ENCODE data around the gene SHISA6. TPM values are rescaled to one million over a fixed set of nuclear protein-coding genes. Genes with fewer than 3 reads are reported as not detected.

The SHISA6 gene
- total RNA-seq (2021) = 1.9 and 2.9 TPM in 2 replicates
- long read RNA-seq, partial matches to known transcripts = 0 of 1 reads
- long read RNA-seq, other reads (novel, unspliced or antisense) = 1 of 1 reads

DNA sequence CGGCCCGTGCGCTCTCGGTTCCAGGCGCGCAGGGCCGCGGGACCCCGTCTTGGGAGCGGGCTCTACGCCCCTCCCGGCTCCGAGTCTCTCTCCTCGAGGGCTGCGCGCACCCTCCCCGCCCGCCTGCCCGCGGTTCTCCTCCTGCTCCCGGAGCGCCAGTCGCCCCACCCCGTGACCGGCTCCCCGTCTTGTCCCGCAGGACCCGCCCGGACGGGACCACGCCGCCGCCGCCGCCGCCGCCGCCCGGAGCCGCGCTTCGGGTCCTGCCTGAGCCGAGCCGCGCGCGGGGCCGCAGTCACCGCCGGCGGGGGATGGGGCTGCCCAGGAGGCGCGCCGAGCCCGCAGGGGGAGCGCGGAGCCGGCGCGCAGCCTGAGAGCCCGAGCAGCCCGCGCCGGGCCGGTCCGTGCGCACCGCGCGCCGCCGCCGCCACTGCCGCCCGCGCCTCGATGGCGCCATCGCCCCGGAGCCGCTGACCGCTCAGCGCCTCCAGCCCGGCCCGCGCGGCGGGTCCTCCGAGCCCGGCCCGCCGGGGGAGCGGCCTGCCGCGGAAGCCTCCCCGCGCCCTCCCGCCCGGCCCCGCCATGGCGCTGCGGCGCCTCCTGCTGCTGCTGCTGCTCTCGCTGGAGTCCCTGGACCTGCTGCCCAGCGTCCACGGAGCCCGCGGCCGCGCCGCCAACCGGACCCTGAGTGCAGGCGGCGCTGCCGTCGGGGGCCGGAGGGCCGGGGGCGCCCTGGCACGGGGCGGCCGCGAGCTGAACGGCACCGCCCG lies at the start of gene SHISA6:
Gene SHISA6, plus strand, starts transcription at position 373 of the 770 bp plus-strand sequence.
- H4K20me1 ChIP-seq (ENCODE audit: control insufficient read depth, insufficient read depth, insufficient read length) = peaks cover 4% of the 10 kb centered on the region
- no peak within 1 kb of the TSS for H3T11ph ChIP-seq (ENCODE audit: low read length)
- no peak within 1 kb of the TSS for H3K56ac ChIP-seq (ENCODE audit: insufficient read length, low read depth, low read length)
- peak within 1 kb of the TSS; percentile 32 for H3K4me2 ChIP-seq (ENCODE audit: insufficient read depth, insufficient read length, low read length)
- Mint-ChIP-seq H3K4me1 (peaks cover 41 to 44% of the 10 kb centered on the region in 2 experiments), H3K36me3 (ENCODE audit: insufficient read depth in 1 of 3, low read depth in 3 of 3) (peaks cover 0 to 2% (median 0%) of the 10 kb centered on the region in 3 experiments; a peak in 2 of 7 replicates), H3K27ac (no peak within 1 kb of the TSS; a peak in 1 of 7 replicates), H3K9me3 (peaks cover 0 to 2% of the 10 kb centered on the region in 2 experiments; a peak in 1 of 5 replicates), H3K4me3 (peak within 1 kb of the TSS; percentile 52 to 78), H3K27me3 (ENCODE audit: low read depth) (peaks cover 76% of the 10 kb centered on the region)
- H3K9me3 ChIP-seq (ENCODE audit: control insufficient read depth, low read depth, low read length) = no peaks in the 10 kb centered on the region
- peaks cover 24% of the 10 kb centered on the region for H3K27me3 ChIP-seq (ENCODE audit: insufficient read depth, low read length)
- no peak within 1 kb of the TSS for H3K27ac ChIP-seq (ENCODE audit: insufficient read length, low read depth, low read length)
- no peaks in the 10 kb centered on the region for H3K23me2 ChIP-seq (ENCODE audit: insufficient read length, low read depth, low read length, poor library complexity, severe bottlenecking)
- peak within 1 kb of the TSS; percentile 71; the same call in 1 of the 2 replicates for H3K14ac ChIP-seq (ENCODE audit: insufficient read depth, low read length)
- H3K9ac ChIP-seq (ENCODE audit: extremely low read depth, insufficient read length, low read length) = no peak within 1 kb of the TSS
- no peak within 1 kb of the TSS for H2BK5ac ChIP-seq (ENCODE audit: insufficient read length, low read length)
- no CpG with 5 or more reads among the region's 126 CpGs for WGBS (ENCODE audit: extremely low coverage, insufficient read length, low lambda C conversion rate)
- no peaks in the 10 kb centered on the region for H3K79me2 ChIP-seq (ENCODE audit: insufficient read depth, low read length)
- H2BK20ac ChIP-seq (ENCODE audit: low read depth, low read length, poor library complexity, severe bottlenecking) = no peak within 1 kb of the TSS
- no peak within 1 kb of the TSS for H4K8ac ChIP-seq (replicated peaks; ENCODE audit: insufficient read length, low read depth, low read length)
- no peak within 1 kb of the TSS for H2BK12ac ChIP-seq (ENCODE audit: insufficient read length, low read depth, low read length)
- H2AFZ ChIP-seq (ENCODE audit: low read length) = no peak within 1 kb of the TSS
- H3K79me1 ChIP-seq (ENCODE audit: insufficient read depth, low read depth, low read length, poor library complexity, severe bottlenecking) = no peaks in the 10 kb centered on the region
- no peak within 1 kb of the TSS for H3K23ac ChIP-seq (ENCODE audit: insufficient read length, low read depth, low read length)
- no peak within 1 kb of the TSS for H4K91ac ChIP-seq (ENCODE audit: insufficient read length, low read depth, low read length)
- H2AK5ac ChIP-seq (ENCODE audit: insufficient read length, low read length) = no peak within 1 kb of the TSS
- H2BK15ac ChIP-seq (ENCODE audit: low read depth, low read length) = no peak within 1 kb of the TSS
- H4K5ac ChIP-seq (ENCODE audit: insufficient read length, low read depth, low read length) = no peak within 1 kb of the TSS
- H3K4ac ChIP-seq (ENCODE audit: low read depth, low read length) = no peak within 1 kb of the TSS
- H2BK120ac ChIP-seq (ENCODE audit: low read depth, low read length, poor library complexity, severe bottlenecking) = no peak within 1 kb of the TSS
- no peak for TF ChIP-seq CTCF (conservative IDR thresholded peaks at IDR 0.05)
- DNase-seq = peak; percentile 55
- peaks cover 3% of the 10 kb centered on the region; the same call in 1 of the 2 replicates for H3K4me1 ChIP-seq (ENCODE audit: insufficient read depth, low read length)
- H3K18ac ChIP-seq (ENCODE audit: insufficient read length, low read depth, low read length) = peak within 1 kb of the TSS; percentile 77
